Ramos (cell line): ENCODE measurements around the gene RPGRIP1L.

Experiments used
- in situ Hi-C: fragments of 300-500 bp; cut with MboI; formaldehyde crosslinking; loops from one replicate; pipeline ENCODE4 v1.14.3; 2022; ENCODE audit warnings: low sequenced_read_pairs; ENCODE audit not compliant: unreplicated experiment

RPGRIP1L gene

GRCh38 chr16:53611179-53611696 lies 92.4 kb downstream of the RPGRIP1L start:
- in situ Hi-C loops = no loop called here

- in situ Hi-C loops = no loop called here
Observed at GRCh38 chr16:53609536-53609935, 94.1 kb downstream of the RPGRIP1L start.

GRCh38 chr16:53608094-53608493 lies 95.6 kb downstream of the RPGRIP1L start:
- in situ Hi-C loops = no loop called here

- in situ Hi-C loops = no loop called here
Observed at GRCh38 chr16:53605831-53606400, 97.7 kb downstream of the RPGRIP1L start.

GRCh38 chr16:53605356-53605755 lies 98.3 kb downstream of the RPGRIP1L start:
- in situ Hi-C loops = no loop called here

- in situ Hi-C loops = no loop called here
Observed at GRCh38 chr16:53601961-53602360, 101.7 kb downstream of the RPGRIP1L start.

GRCh38 chr16:53600616-53601015 lies 103.0 kb downstream of the RPGRIP1L start:
- in situ Hi-C loops = no loop called here

- in situ Hi-C loops = no loop called here
Observed at GRCh38 chr16:53600126-53600525, 103.5 kb downstream of the RPGRIP1L start.

- in situ Hi-C loops = no loop called here
Observed at GRCh38 chr16:53599548-53599947, 104.1 kb downstream of the RPGRIP1L start.

GRCh38 chr16:53598511-53599275 lies 105.0 kb downstream of the RPGRIP1L start:
- in situ Hi-C loops = no loop called here

- in situ Hi-C loops = no loop called here
Observed at GRCh38 chr16:53597776-53598175, 105.9 kb downstream of the RPGRIP1L start.

GRCh38 chr16:53588081-53588648 lies 115.5 kb downstream of the RPGRIP1L start:
- in situ Hi-C loops = no loop called here

- in situ Hi-C loops = no loop called here
Observed at GRCh38 chr16:53583401-53583800, 120.3 kb downstream of the RPGRIP1L start.

GRCh38 chr16:53581784-53582183 lies 121.9 kb downstream of the RPGRIP1L start:
- in situ Hi-C loops = no loop called here

- in situ Hi-C loops = no loop called here
Observed at GRCh38 chr16:53580038-53580802, 123.4 kb downstream of the RPGRIP1L start.

GRCh38 chr16:53576904-53577303 lies 126.8 kb downstream of the RPGRIP1L start:
- in situ Hi-C loops = no loop called here

GRCh38 chr16:53576210-53576609 lies 127.4 kb downstream of the RPGRIP1L start:
- in situ Hi-C loops = no loop called here

GRCh38 chr16:53571763-53572162 lies 131.9 kb downstream of the RPGRIP1L start:
- in situ Hi-C loops = no loop called here

GRCh38 chr16:53566552-53567245 lies 137.0 kb downstream of the RPGRIP1L start:
- in situ Hi-C loops = no loop called here

GRCh38 chr16:53565296-53565863 lies 138.3 kb downstream of the RPGRIP1L start:
- in situ Hi-C loops = no loop called here
